Measurements from ENCODE around the gene SLF1. TPM values are rescaled to one million over a fixed set of nuclear protein-coding genes. Genes with fewer than 3 reads are reported as not detected.

SLF1 gene
- total and polyA plus RNA-seq, 9 of the 15 experiments (the other 6 are each of a cell fraction or from before 2014, with no cell fraction given), result 9.8 to 31.1 (median 16.3) TPM

GRCh38 chr5:94746731-94747124, 128.3 kb downstream of the SLF1 start (continued):
- TF ChIP-seq ZNF175 (CRISPR knock-in tag; IDR thresholded peaks at IDR 0.05; ENCODE audit: low read depth), result peak; percentile 55; the same call in 1 of the 2 replicates
- peak; percentile 69 for TF ChIP-seq MEIS2 (IDR thresholded peaks at IDR 0.05; ENCODE audit: partially characterized antibody)
- TF ChIP-seq TRIM24 (IDR thresholded peaks at IDR 0.05), result peak in 1 of 2 experiments; percentile 14; a peak in 1 of 4 replicates
- TF ChIP-seq ATF4 (CRISPR knock-in tag; IDR thresholded peaks at IDR 0.05), result peak; percentile 73; the same call in 1 of the 2 replicates
- no peak for TF ChIP-seq SRSF1 (IDR thresholded peaks at IDR 0.05; ENCODE audit: low read depth, low read length)
- TF ChIP-seq ZKSCAN3 (CRISPR knock-in tag; IDR thresholded peaks at IDR 0.05), result no peak
- TF ChIP-seq RNF2 (IDR thresholded peaks at IDR 0.05), result 0 out of 2 replicates have a peak, but pooled peaks have one; percentile 21

Other genes with a start within 250 kb of the SLF1 start
- gene KIAA0825, start 65 bp upstream of the SLF1 start, total RNA-seq (2014; rRNA removed), result 0.05 and 0.08 TPM in 2 replicates
- 0.26 and 0.36 TPM in 2 replicates for gene KIAA0825, start 65 bp upstream of the SLF1 start, total RNA-seq (2014; rRNA removed; fragmentation: Illumina TruSeq; extraction: Trizol)
- gene KIAA0825, start 65 bp upstream of the SLF1 start, total RNA-seq (2015; rRNA removed; fragmentation: Illumina TruSeq; extraction: Trizol), result 0.23 and 0.33 TPM in 2 replicates
- gene KIAA0825, start 65 bp upstream of the SLF1 start, total RNA-seq (2021), result 0.16 and 0.18 TPM in 2 replicates
- gene KIAA0825, start 65 bp upstream of the SLF1 start, polyA plus RNA-seq (2011; rRNA removed), result 0.15 and 0.20 TPM in 2 replicates
- gene KIAA0825, start 65 bp upstream of the SLF1 start, polyA plus RNA-seq (2014; fragmentation: Illumina TruSeq; extraction: Trizol), result 0.06 and 0.18 TPM in 2 replicates
- under 1 TPM; 0.13 to 0.14 TPM for gene KIAA0825, start 65 bp upstream of the SLF1 start, polyA plus RNA-seq (2014; fragmentation: Nextera tagmentation; extraction: Ambion mirVana)
- gene KIAA0825, start 65 bp upstream of the SLF1 start, polyA plus RNA-seq (2014; rRNA removed), result 0.05 TPM in 1 of 2 replicates, not detected in the other

All from K562 (cell line).